GM10847 (cell line): ENCODE measurements around the gene ZNF345.

Experiments used
- POLR2A ChIP-seq: IDR thresholded peaks from 2 replicates; pipeline ENCODE4 v1.6.1; 2011; ENCODE audit not compliant: insufficient read length; ENCODE audit errors: extremely low read depth

The ZNF345 gene

DNA sequence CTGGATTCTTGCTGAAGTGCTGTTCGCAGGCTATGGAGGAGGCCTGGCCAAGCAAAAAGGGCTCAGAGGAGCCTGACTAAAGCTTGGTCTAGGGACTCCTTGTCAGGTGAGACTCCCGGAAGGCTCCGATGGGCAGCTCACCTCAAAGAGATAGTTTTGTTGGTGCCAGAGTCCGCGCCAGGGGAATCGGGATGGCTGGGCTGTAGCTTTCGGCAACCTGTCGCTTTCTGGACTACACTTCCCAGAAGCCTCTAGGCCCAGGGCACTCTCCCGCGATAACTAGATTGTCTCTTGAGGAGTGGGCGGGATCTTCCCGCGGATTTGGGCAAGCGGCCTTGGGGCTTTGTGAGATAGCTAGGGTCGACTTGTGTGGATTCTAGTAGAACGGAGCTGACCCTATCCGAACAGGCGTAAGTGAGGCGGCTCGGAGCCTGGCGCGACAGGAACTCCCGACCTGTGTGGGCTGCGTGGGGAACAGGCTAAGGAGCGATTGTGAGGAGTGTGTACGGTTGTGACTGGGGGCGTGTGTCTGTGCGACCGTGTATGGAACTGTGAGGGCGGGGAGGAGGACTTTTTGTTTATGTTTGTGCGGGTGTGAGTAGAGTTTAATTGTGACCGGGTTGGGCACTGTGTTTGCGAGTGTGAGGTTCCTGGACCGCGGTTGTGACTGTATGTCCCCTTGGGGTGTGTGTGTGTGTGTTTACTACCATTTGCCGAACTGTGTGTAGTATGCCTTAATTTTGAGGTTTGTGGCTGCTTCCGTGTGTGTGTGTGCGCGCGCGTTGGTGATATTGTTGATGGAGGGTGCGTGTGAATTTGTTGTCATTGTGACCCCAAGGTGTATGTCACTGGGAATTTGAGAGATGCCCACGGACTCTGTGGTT lies at the start of gene ZNF345:
ZNF345 (plus strand) TSS at position 318 of the 884 bp plus-strand sequence. CDS start 25,955 bp downstream, outside the sequence.
- no peak for TF ChIP-seq POLR2A

DNA sequence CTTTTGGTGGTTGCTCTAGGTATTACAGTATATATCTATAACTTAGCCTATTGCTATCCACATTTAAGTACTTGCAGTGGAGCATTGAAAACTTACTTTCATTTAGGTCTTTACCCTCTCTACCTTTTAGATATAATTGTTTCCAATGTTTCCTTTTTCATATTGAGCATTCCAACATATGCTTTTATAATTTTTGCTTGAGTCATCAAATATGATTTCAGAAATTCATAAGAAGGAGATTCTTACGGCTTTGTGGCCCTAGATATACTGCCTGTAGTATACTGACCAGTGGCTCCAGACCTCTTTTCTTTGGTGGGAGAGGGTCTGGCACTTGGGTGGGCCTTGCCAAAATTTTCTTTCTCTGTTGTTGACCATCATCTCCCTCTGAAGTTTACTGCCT lies 45.3 kb upstream of the ZNF345 start:
- TF ChIP-seq POLR2A, result no peak

DNA sequence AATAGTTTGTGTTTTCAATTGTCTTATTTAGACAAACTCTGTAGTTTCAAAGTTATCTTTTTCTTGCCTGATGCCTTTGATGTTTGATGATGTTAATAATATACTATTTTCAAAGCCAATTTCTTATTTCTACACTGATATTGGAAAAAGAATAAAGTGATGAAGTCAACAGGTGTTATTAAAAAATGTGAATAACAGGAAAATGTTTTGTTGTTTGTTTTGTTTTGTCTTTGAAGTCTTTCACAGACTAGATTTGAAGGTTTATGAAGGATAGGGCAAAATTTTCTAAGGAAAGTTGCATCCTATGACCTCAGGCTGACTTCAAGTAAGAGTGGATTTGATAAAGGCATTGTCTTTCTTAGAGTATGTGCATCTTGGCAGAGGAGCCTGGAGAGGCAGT lies 43.6 kb upstream of the ZNF345 start:
- no peak for TF ChIP-seq POLR2A

- TF ChIP-seq POLR2A, result no peak
Observed at GRCh38 chr19:36819130-36819630, 31.5 kb upstream of the ZNF345 start.

DNA sequence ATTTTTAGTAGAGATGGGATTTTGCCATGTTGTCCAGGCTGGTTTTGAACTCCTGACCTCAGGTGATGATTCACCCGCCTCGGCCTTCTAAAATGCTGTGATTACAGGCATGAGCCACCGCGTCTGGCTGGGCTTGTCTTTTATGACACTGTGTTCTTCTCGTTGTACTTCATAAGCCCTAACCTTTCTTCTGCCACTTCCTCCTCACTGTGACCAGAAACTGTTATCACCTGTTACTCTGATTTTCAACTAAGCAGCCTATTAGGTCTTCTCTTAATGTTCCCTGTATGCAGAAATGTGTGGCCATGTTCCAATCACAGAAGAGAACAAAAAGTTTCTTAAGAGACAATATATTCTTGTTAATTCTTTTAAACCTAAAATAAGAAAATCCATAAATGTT lies 28.9 kb upstream of the ZNF345 start:
- TF ChIP-seq POLR2A, result no peak

- no peak for TF ChIP-seq POLR2A
Observed at GRCh38 chr19:36833430-36833829, 17.2 kb upstream of the ZNF345 start.

DNA sequence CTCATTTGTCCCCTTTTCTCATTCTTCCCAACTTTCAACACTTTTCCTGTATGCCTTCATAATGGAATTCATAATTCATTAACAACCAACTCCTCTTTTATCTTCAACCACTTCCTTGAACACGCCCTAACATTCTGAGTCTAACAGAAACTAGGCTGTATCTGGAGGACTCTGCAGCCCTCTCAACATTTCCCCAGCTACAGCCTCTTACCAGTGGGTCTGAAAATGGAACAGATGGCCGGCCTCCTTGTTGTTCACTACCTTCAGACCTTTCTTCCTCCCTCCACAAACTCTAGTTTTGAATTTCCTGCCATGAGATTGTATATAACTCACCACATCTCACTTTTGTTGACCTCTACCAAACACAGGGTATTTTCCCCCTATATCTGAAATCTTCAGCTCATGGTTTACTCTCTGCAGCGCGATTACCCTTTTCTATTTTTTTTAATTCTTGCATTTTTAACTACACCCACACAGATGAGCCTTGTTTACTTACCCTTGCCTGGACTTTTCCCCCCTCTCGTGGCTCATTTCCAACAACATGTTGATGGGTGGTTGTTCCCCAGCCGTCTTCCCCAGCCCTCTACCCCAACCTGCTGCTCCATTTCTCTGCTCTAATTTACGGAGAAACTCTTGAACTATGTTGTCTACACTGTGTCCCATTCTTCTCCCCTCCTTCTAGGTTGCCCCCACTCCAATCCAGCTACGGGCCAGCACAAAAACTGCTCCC lies 13.3 kb upstream of the ZNF345 start:
- TF ChIP-seq POLR2A, result no peak

DNA sequence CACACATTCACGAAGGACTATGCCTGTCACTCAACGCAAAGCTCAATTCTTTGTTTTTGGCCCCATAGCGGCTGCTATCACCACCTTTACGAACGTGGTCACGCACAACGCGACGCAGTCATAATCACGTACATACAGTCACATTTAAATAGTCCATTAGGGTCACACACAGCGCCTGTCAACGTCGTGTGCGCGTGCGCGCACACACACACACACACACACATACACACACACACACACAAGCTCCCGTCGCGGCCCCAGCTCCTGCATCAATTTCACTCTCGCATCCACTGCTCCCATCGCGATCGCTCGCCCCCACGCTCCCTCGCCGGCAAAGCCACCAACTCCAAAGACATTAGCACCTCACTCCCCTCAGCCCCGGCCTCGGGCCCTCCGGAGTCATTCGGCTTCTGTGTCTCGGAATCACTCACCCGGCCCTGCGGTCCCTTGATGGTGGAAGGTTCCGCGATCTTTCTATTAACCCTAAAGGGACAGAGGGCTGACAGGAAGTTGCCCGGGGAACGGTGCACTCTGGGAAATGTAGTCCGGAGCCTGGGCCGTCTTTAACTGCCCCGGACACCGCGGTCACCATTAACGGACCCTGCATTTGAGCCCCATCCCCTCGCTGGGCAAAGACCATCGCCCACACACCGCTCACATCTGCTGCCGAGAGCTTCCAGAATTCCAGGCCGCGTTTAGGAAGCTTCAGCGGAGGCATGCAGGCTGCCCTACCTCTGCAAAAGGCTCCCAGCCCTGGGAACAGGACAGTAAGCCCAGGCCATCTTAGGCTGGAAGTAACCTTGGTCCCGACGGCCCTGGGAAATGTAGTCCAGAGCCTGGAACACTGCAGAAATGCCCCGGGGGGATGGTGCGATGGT lies 12.5 kb upstream of the ZNF345 start, which contains the start of gene ZNF790:
ZNF790 (minus strand) TSS at position 482 of the 878 bp plus-strand sequence. CDS start 12,768 bp downstream, outside the sequence.
- no peak for TF ChIP-seq POLR2A

GRCh38 chr19:36838784-36839324 lies 11.8 kb upstream of the ZNF345 start:
- TF ChIP-seq POLR2A, result no peak

- no peak for TF ChIP-seq POLR2A
Observed at GRCh38 chr19:36847968-36848367, 2.7 kb upstream of the ZNF345 start.

DNA sequence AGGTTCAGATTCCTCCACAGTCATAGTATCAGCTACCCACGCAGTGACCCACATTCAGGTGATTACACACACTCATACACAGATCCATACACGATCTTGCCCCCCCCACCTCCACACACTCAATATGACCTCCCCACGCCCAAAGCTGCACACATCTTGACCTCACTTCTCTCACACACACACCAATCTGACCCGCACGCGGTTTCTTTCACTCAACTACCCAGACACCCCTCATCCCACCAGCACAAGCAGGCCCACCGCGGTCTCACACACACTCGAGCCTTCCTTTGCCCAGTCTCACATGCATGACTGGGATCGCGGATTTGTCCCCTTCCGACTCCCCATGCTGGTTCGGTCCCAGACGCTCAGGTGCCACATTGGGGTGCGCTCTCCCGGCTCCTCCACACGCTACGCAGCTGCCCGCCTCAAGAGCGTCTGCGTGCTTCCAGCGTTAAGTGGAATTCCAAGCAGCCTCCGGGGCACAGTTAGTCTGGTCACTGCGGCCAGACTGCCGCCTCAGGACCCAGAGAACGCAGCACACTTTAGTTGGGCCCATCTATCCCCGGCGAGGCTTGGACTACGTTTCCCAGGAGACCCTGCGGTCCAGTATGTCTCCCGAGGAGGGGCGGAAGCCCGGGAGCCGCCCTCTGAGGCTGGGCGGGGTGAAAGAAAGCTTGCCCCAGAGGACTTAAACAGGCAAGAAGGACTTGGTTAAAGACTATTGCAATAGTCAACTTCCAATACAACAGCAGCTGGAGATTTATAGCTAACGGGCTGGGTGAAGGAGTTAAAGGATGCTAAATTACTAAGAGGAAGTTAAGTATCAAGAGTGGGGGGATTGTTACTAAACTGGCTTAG lies 746 bp upstream of the ZNF345 start:
- peak; percentile 38 for TF ChIP-seq POLR2A

DNA sequence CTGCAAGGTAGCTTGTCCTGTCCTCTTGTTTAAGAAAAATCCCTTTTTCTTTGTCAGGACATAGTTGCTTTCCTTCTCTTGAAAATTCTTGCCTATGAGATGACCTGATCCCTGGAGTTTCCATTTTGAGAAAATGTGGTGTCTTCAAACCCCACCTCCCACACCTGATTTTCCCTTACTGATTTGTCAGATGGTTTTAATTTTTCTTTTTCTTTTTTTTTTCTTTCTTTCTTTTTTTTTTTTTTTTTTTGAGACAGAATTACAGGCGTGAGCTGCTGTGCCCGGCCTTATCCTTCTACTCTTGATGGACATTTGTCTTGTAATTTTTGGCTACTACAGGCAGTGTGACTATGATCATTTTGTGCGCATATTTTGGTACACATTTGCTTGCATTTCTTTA lies 1.2 kb downstream of the ZNF345 start:
- TF ChIP-seq POLR2A, result no peak

DNA sequence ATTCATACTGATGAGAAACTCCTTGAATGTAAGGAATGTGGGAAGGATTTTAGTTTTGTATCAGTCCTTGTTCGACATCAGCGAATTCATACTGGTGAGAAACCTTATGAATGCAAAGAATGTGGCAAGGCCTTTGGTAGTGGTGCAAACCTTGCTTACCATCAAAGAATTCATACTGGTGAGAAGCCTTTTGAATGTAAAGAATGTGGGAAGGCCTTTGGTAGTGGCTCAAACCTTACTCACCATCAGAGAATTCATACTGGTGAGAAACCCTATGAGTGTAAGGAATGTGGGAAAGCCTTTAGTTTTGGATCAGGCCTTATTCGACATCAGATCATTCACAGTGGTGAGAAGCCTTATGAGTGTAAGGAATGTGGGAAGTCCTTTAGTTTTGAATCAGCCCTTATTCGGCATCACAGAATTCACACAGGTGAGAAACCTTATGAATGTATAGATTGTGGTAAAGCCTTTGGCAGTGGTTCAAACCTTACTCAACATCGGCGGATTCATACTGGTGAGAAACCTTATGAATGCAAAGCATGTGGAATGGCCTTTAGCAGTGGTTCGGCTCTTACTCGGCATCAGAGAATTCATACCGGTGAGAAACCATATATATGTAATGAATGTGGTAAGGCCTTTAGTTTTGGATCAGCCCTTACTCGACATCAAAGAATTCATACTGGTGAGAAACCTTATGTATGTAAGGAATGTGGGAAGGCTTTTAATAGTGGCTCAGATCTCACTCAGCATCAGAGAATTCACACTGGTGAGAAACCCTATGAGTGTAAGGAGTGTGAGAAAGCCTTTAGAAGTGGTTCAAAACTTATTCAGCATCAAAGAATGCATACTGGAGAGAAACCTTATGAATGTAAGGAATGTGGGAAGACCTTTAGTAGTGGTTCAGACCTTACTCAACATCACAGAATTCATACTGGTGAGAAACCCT lies 26.6 kb downstream of the ZNF345 start:
- no peak for TF ChIP-seq POLR2A
